GM19193 (cell line): ENCODE data around the gene HMGN5.
A peak's percentile ranks its signal among the peaks of the same experiment; 100 is the strongest.

Source experiments
- POLR2A ChIP-seq: IDR thresholded peaks from 4 replicates; pipeline ENCODE4 v1.6.1; 2011; ENCODE audit not compliant: insufficient read depth, insufficient read length; ENCODE audit errors: extremely low read depth

HMGN5 gene

GRCh38 chrX:81201671-81202455, at the start of gene HMGN5, which contains the start of gene SH3BGRL:
Gene HMGN5, minus strand, starts transcription at chrX:81201913. Its CDS starts 80,364 bp downstream, at chrX:81121549.
Gene SH3BGRL, plus strand, starts transcription at chrX:81202102. Its CDS starts 99 bp downstream, at chrX:81202201.
- peak; percentile 68 for TF ChIP-seq POLR2A

- no peak for TF ChIP-seq POLR2A
These were observed 40.0 kb upstream of the HMGN5 start for GRCh38 chrX:81241753-81242152.

DNA sequence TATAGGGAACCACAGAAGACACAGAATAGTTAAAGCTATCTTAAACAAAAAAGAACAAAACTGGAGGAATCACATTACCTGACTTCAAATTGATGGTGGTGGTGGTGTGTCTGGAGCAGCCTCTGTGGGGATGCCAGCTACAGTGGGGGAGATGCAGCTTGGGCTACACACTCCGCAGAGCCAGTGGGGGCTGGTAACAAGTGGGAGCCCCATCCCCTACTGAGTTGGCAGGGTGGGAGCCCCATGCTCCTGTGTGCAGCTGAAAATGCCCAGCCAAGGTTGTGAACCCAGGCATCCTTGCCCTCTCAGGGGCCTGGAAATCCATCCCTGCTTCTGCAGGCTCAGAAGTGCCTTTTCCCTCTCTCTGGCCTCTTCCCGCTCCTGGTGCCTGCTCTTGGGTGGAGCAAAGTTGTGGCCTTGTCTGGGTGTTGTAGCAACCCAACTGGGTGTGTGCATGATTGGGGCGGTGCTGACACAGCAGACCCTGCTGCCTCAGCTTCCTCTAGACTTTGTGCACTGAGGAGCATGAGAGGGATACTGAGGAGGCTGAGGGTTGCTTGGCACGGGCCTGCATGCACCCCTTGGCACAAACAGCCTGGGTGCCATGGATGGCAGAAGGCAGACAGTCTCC, 39.1 kb upstream of the HMGN5 start:
- TF ChIP-seq POLR2A: no peak

GRCh38 chrX:81238166-81238565, 36.5 kb upstream of the HMGN5 start:
- TF ChIP-seq POLR2A: no peak

- no peak for TF ChIP-seq POLR2A
These were observed 35.8 kb upstream of the HMGN5 start for GRCh38 chrX:81237516-81237915.

GRCh38 chrX:81232218-81232617, 30.5 kb upstream of the HMGN5 start:
- TF ChIP-seq POLR2A: no peak

- no peak for TF ChIP-seq POLR2A
These were observed 29.8 kb upstream of the HMGN5 start for GRCh38 chrX:81231476-81231875.

- no peak for TF ChIP-seq POLR2A
These were observed 28.2 kb upstream of the HMGN5 start for GRCh38 chrX:81229901-81230300.

DNA sequence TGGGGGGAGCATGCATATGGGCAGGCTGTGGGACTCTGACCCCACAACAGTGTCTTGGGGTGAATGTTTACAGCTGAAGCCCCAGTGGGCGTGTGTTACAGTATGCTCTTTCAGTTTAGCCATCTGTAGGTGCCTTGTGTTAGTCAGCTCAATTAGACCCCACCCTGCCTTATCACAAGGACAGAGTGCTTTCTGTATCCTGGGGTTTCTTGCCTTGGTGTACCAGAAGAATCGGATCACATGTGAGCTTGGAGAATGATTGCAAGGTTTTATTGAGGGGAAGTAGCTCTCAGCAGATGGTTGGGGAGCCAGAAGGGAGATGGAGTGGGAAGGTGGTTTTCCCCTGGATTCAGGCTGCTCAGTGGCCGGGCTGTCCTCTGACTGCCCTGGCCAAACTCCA, 27.5 kb upstream of the HMGN5 start:
- TF ChIP-seq POLR2A: no peak

DNA sequence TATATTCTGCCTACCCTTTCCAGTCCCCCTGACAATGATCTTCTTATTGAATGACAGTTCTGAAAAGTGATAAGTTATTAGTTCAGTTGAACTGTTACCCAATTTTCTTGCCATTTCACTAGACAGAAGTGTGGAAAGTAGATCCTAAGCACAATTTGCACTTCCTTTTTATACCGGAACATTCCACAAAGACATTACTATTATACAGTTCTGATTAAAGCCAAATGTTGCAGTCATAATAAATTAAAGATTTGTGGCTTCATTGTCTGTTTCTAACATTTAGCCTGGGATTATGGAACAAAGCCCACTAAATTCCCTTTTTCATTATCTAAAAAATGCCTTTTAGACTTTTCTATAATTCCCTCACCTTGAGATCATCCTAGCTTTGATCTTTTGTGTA, 14.0 kb upstream of the HMGN5 start:
- TF ChIP-seq POLR2A: no peak

GRCh38 chrX:81208916-81209315, 7.2 kb upstream of the HMGN5 start:
- no peak for TF ChIP-seq POLR2A

DNA sequence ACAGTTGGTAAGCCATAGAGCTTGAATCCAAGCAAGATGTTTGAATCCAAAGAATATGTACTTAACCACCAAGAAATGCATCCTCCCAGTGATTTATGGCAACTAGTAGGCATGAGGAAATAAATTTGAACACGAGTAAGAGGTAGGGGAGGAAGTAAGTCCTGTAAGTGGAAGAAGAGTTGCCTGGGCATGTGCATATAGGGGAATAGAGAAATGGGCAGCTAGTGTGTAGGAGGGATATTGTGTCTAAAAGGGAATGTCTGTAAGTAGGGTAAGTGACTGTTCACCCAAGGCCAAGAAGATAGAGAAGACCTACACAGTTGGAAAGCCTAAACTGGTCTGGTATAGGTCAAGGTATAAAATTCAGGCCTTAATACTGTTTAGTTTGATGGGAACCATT, 4.8 kb upstream of the HMGN5 start:
- no peak for TF ChIP-seq POLR2A

- TF ChIP-seq POLR2A: no peak
These were observed 3.8 kb upstream of the HMGN5 start for GRCh38 chrX:81205551-81205950.

DNA sequence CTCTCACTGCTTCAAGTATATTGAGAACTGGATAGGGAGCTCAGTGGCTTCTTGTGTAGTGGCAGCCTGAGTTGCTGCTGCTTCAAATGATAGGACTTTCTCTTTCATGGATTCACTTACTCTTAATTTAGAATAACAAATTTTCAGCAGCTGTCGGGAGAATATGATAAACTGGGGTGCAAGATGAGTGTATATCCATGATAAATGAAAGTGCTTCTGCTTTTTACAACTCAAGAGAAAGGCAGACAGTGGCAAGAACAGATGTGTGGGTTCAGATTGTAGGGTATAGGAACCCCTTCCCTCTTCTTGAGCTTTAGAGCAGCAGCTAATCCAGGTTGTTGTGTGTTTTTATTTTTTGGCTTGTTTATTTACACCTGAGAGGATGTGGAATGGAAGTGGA, 1.2 kb upstream of the HMGN5 start:
- TF ChIP-seq POLR2A: no peak

- TF ChIP-seq POLR2A: no peak
These were observed 725 bp upstream of the HMGN5 start for GRCh38 chrX:81202456-81202819.

DNA sequence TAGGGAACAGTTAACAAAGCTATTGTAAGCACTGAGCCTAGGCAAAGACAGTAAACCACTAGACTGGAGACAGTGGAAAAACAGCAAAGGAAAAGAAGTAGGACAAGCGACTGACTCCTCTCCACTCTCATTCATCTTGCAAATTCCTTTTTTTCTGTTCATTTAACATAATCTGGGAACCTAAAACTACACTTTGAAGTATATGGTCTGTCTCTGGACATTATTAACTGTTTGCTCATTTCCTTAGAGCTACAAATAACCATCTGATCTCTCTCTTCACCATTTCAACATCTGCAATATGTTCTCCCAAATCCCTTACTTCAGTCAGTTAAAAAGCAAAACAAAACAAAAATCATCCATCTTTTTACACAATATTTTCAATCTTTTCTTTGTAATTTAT, 642 bp downstream of the HMGN5 start:
- TF ChIP-seq POLR2A: no peak
